ENCODE data around the gene ADCYAP1R1. TPM values are rescaled to one million over a fixed set of nuclear protein-coding genes. Genes with fewer than 3 reads are reported as not detected.

The ADCYAP1R1 gene
- total and polyA plus RNA-seq, 7 donors = 0.60 to 35.7 (median 18.2) TPM; not detected in 1

DNA sequence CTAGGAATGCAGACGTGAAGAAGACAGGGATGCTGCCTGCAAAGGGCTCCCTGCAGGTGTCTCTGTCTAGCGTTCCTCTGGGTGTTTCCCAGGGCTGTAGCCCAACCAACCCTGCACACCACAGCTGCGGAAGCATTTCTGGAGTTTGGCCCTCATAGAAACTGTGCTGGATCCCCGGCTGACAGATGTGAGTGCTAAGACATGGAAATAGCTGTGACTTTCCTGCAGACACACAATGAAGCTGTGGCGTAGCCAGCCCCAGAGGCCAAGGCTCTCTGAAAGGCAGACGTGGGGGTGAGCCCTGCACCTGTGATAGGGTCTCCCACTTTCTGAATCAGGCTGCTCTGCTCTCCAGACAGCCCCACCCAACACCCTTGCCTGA is 44.8 kb downstream of the ADCYAP1R1 start:
- Histone ChIP-seq H3K9me3 (no peaks in the 10 kb centered on the region), H3K27me3 (no peaks in the 10 kb centered on the region), H3K4me3 (no peak overlapping the region), H3K27ac (no peak overlapping the region), H3K36me3 (no peaks in the 10 kb centered on the region), H3K4me1 (no peaks in the 10 kb centered on the region)
- no peak for DNase-seq
- intact Hi-C loops (cut with DNase I) = no loop called here
- 56 to 70% methylated on average over 6 of the region's 6 CpGs for whole genome bisulfite sequencing, 2 donors
- TF ChIP-seq EP300 (IDR thresholded peaks at IDR 0.05) (no peak), POLR2AphosphoS5 (IDR thresholded peaks at IDR 0.05) (no peak), POLR2A (IDR thresholded peaks at IDR 0.05) (no peak), CTCF (IDR thresholded peaks at IDR 0.05) (no peak)

DNA sequence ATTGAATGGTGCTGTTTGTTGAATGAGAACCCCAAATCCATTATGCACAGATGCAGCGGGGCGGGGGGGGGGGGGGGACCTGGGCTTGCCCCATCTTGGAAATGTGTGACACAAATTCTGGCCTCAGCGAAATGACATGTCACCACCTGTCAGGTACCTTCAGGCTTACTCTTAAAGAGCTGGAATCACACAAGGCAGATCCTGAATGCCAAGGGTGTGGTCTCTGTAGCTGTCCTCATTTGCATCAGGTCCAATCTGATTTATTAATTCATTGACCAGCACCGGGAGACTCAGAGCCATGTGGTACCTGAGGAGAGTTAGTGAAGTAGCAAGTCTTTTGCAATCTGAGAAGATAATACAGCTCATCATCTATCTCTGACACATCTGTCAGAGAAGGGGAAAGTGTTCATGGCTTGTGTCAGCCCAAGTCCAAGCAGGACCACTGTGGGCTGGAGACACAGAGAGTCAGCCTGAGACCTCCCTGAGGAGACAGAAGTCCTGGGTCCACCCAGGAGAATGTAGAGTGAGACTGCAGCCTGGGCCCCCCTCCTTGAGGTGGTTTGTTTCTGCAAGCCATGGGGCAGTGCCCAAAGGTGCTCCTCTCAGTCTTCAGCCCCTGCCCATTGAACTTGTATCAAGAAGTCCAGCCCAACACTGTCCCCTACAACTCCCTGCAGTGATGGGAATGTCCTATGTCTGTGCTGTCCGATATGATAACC is 46.7 kb downstream of the ADCYAP1R1 start:
- no peak for TF ChIP-seq POLR2A (IDR thresholded peaks at IDR 0.05)
- TF ChIP-seq CTCF (IDR thresholded peaks at IDR 0.05) = no peak
- no peak for TF ChIP-seq POLR2AphosphoS5 (IDR thresholded peaks at IDR 0.05)
- TF ChIP-seq EP300 (IDR thresholded peaks at IDR 0.05) = no peak
- H3K27ac ChIP-seq = no peak overlapping the region
- intact Hi-C loops (cut with DNase I) = no loop called here
- 77 to 86% methylated on average over 5 of the region's 5 CpGs for WGBS, 2 donors
- H3K4me3 ChIP-seq = no peak overlapping the region
- H3K27me3 ChIP-seq = no peaks in the 10 kb centered on the region
- peak; percentile 47 for DNase-seq
- peaks cover 0 to 4% (median 0%) of the 10 kb centered on the region in 4 donors for H3K4me1 ChIP-seq
- no peaks in the 10 kb centered on the region for H3K9me3 ChIP-seq
- H3K36me3 ChIP-seq = no peaks in the 10 kb centered on the region

DNA sequence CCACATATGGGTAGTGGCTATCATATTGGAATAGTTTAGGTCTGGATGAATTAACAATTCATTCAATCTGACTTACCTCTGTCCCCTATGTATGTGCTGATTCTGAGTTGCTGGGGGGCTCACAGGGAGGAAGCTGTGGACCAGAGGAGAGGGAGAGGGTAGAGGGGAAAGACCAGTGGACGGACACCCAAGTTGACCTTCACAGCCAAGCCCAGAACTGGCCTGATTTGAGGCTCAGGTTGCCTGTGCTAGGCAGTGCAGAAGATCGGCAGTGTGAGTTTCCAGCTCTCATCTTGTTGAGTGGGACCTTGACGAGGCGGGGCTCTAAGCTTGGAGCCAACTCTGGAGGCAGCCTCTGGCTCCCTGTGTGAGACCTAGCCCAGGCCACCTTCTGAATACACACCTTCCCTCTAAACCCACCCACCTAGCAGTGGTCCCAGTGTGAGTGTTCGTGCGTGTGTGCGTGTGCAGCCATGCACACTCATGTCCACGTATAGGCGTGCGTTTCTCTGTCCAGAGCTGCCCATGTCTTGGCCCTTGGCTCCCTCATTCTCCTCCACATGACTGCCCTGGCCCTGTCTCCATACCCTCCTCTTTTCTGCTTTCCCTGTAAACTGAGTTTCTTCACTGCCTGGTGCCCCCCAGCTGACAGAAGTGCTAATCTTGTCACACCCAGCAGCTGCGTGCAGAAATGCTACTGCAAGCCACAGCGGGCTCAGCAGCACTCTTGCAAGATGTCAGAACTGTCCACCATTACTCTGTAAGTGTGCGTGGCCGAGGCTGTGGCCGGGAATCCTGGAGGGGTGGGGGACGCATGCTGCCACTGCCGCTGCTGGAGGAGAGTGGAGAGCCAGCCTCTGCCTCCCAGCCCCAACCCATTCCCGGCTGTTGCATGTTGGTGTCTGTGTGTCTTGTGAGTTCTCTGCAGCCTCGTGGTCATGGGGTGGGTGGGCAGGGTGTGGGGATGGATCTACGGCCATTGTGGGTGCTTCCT is 47.6 kb downstream of the ADCYAP1R1 start:
- WGBS, 2 donors = 75 to 83% methylated on average over 20 of the region's 20 CpGs
- DNase-seq = peak; percentile 55
- Histone ChIP-seq H3K9me3 (no peaks in the 10 kb centered on the region), H3K4me1 (peaks cover 0 to 4% (median 0%) of the 10 kb centered on the region in 4 donors), H3K4me3 (no peak overlapping the region), H3K27me3 (no peaks in the 10 kb centered on the region), H3K36me3 (no peaks in the 10 kb centered on the region), H3K27ac (no peak overlapping the region)
- intact Hi-C loops (cut with DNase I) = no loop called here
- TF ChIP-seq EP300 (IDR thresholded peaks at IDR 0.05) (no peak), POLR2A (IDR thresholded peaks at IDR 0.05) (no peak), POLR2AphosphoS5 (IDR thresholded peaks at IDR 0.05) (no peak), CTCF (IDR thresholded peaks at IDR 0.05) (no peak)

GRCh38 chr7:31100445-31100844 is 48.3 kb downstream of the ADCYAP1R1 start:
- Histone ChIP-seq H3K27me3 (no peaks in the 10 kb centered on the region), H3K36me3 (no peaks in the 10 kb centered on the region), H3K9me3 (no peaks in the 10 kb centered on the region), H3K4me1 (peaks cover 0 to 4% (median 0%) of the 10 kb centered on the region in 4 donors), H3K27ac (no peak overlapping the region), H3K4me3 (no peak overlapping the region)
- no peak for DNase-seq
- 57 to 67% methylated on average over 2 of the region's 2 CpGs for WGBS, 2 donors
- intact Hi-C loops (cut with DNase I) = no loop called here
- no peak for TF ChIP-seq POLR2A (IDR thresholded peaks at IDR 0.05)
- TF ChIP-seq POLR2AphosphoS5 (IDR thresholded peaks at IDR 0.05) = no peak
- TF ChIP-seq EP300 (IDR thresholded peaks at IDR 0.05) = no peak
- no peak for TF ChIP-seq CTCF (IDR thresholded peaks at IDR 0.05)
